Progenitor cell of endocrine pancreas (in vitro differentiated cells): ENCODE measurements around the gene AQP5. TPM values are rescaled to one million over a fixed set of nuclear protein-coding genes. Genes with fewer than 3 reads are reported as not detected.

Source experiments
- DNase-seq: peaks from one replicate; pipeline ENCODE4 v3.0.0; 2021; ENCODE audit warnings: low spot score; ENCODE audit not compliant: unreplicated experiment
- H3K27ac Mint-ChIP-seq: 2 replicates; pipeline ENCODE4 v1.8.0; 2021; ENCODE audit warnings: mild to moderate bottlenecking, moderate library complexity, mixed read lengths
- H3K27me3 Mint-ChIP-seq: 2 replicates; pipeline ENCODE4 v1.8.0; 2021; ENCODE audit warnings: mixed read lengths
- H3K36me3 Mint-ChIP-seq: 2 replicates; pipeline ENCODE4 v1.8.0; 2022; ENCODE audit warnings: mixed read lengths; ENCODE audit not compliant: insufficient read depth
- H3K4me1 Mint-ChIP-seq: 2 replicates; pipeline ENCODE4 v1.8.0; 2021; ENCODE audit warnings: low read depth, mixed read lengths
- H3K4me3 Mint-ChIP-seq: 2 replicates; pipeline ENCODE4 v1.8.0; 2021; ENCODE audit warnings: low read depth, mild to moderate bottlenecking, moderate library complexity, mixed read lengths
- H3K9me3 Mint-ChIP-seq: 2 replicates; pipeline ENCODE4 v1.8.0; 2021; ENCODE audit warnings: low read depth, mixed read lengths
- CTCF ChIP-seq: fragments of 200-600 bp; sonication (generic); IDR thresholded peaks from one replicate; pipeline ENCODE4 v1.5.0; 2021; ENCODE audit warnings: antibody characterized with exemption, mild to moderate bottlenecking; ENCODE audit not compliant: unreplicated experiment
- total RNA-seq: library from RNA; stranded (reverse); gene quantifications from 2 replicates; pipeline ENCODE4 v1.2.1, GENCODE V29; 2021

AQP5 gene
- total RNA-seq, 1 donor from 2014 or later = 1.8 TPM

- H3K4me1 Mint-ChIP-seq = peaks cover 1% of the 10 kb centered on the region
- H3K27me3 Mint-ChIP-seq = peaks cover 6% of the 10 kb centered on the region
- no peaks in the 10 kb centered on the region for H3K9me3 Mint-ChIP-seq
- H3K4me3 Mint-ChIP-seq = no peak overlapping the region
- no peaks in the 10 kb centered on the region for H3K36me3 Mint-ChIP-seq
- no peak for TF ChIP-seq CTCF
- no peak for DNase-seq
- no peak overlapping the region for H3K27ac Mint-ChIP-seq
Observed at GRCh38 chr12:49922349-49923034, 39.2 kb upstream of the AQP5 start.

- no peak for DNase-seq
- peak overlapping the region; percentile 12 for H3K27ac Mint-ChIP-seq
- no peaks in the 10 kb centered on the region for H3K9me3 Mint-ChIP-seq
- peaks cover 1% of the 10 kb centered on the region for H3K4me1 Mint-ChIP-seq
- peaks cover 10% of the 10 kb centered on the region for H3K27me3 Mint-ChIP-seq
- no peak overlapping the region for H3K4me3 Mint-ChIP-seq
- no peaks in the 10 kb centered on the region for H3K36me3 Mint-ChIP-seq
- TF ChIP-seq CTCF = no peak
Observed at GRCh38 chr12:49923035-49923644, 38.5 kb upstream of the AQP5 start.

DNA sequence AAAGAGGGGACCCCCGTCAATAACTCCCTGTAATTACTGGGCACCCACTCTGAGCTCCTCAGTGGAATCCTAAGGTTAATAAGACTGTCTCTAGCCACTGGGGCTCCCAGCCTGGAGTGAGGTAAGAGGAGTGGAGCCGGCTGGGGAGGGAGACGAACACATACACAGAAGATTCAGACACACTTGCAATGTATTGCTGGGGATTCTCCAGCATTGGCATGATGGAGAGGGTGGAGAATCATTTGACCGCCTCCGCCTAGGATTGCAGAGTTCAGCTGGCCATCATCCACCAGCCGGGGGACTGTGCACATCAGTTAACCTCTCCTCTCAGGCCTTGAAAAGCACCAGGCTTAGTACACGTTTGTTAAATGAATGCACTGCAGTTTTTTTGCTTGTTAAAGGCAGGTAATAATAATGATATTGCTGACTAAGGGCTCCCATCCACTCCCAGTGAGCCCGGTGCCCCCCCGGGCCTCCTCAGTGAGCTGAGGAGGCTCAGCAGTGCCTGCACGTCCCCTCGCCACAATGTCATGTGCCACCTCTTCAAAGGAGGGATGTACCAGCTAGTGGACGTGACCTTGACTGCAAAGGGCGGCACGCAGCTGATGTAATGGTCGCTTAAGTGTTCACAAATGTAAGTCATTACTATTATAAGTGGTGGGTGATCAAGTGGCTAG lies 37.7 kb upstream of the AQP5 start:
- Mint-ChIP-seq H3K4me1 (peaks cover 1% of the 10 kb centered on the region), H3K9me3 (no peaks in the 10 kb centered on the region), H3K4me3 (no peak overlapping the region), H3K36me3 (no peaks in the 10 kb centered on the region), H3K27me3 (peaks cover 10% of the 10 kb centered on the region), H3K27ac (no peak overlapping the region)
- TF ChIP-seq CTCF = no peak
- no peak for DNase-seq

DNA sequence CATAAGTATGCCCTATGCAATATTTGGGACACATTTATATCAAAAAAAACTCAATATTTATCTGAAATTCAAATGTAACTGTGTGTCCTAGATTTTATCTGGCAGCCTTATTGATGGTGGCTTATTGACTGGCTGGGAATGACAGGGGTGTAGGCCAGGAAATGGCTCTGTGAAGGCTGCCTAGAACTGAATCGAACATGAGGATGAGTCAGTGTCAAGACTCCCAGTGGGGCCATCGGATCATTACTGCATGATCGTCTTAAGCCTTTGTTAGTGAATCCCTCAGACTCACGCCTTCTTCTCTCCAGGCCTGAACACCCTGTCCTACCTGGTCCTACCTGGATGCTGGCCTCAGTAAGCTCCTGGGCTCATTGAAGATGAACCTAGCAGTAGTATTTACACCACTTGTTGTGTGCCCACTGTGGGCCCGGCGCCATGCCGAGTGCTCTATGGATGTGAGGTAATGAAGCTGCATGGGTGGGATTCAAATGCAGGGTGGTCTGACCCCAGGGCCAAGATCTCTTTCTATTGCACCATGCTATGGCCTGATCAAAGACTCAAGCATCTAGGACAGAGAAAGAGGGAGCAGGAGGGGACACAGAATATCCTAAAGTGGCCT lies 36.9 kb upstream of the AQP5 start:
- Mint-ChIP-seq H3K27ac (no peak overlapping the region), H3K27me3 (peaks cover 14% of the 10 kb centered on the region), H3K36me3 (no peaks in the 10 kb centered on the region), H3K9me3 (no peaks in the 10 kb centered on the region), H3K4me3 (no peak overlapping the region), H3K4me1 (peaks cover 1% of the 10 kb centered on the region)
- no peak for DNase-seq
- no peak for TF ChIP-seq CTCF
